Measurements from ENCODE around the gene RPH3AL.
"Not testable (repeated sequence)": the region's sequence is repeated elsewhere in the genome, so short reads cannot be mapped to it uniquely, and the experiment has no call there.

Gene RPH3AL

DNA sequence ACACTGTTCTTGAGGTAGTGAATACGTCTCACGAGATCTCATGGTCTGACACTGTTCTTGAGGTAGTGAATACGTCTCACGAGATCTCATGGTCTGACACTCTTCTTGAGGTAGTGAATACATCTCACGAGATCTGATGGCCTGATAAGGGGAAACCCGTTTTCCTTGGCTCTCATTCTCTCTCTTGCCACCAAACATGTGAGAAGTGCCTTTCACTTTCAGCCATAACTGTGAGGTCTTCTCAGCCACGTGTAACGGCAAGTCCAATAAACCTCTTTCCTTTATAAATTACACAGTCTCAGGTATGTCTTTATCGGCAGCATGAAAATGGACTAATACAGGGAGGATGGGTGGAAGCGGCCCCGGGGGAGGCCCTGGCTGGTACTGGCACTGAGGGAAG is 184.0 kb downstream of the RPH3AL start:
- not testable (repeated sequence) for DNase-seq

DNA sequence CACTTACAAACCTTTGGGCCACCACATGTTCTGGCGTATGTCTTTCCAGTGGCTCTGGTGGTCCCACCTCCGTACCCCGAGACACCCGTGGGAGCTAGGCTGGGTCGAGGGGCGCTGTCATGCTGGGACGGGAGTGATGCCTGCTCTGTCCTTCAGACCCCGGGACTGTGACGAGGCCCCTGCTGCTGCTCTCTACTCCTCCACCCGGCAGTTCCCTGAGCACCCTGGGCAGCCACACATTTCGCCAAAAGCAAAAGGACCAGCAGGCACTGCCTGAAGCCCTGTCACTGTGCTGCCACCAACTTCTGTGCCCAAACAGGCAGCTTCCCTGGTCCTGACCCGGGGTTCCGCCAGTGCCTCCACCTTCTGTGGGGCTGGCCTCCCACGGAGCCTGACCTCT is 186.7 kb downstream of the RPH3AL start:
- DNase-seq: no peak

DNA sequence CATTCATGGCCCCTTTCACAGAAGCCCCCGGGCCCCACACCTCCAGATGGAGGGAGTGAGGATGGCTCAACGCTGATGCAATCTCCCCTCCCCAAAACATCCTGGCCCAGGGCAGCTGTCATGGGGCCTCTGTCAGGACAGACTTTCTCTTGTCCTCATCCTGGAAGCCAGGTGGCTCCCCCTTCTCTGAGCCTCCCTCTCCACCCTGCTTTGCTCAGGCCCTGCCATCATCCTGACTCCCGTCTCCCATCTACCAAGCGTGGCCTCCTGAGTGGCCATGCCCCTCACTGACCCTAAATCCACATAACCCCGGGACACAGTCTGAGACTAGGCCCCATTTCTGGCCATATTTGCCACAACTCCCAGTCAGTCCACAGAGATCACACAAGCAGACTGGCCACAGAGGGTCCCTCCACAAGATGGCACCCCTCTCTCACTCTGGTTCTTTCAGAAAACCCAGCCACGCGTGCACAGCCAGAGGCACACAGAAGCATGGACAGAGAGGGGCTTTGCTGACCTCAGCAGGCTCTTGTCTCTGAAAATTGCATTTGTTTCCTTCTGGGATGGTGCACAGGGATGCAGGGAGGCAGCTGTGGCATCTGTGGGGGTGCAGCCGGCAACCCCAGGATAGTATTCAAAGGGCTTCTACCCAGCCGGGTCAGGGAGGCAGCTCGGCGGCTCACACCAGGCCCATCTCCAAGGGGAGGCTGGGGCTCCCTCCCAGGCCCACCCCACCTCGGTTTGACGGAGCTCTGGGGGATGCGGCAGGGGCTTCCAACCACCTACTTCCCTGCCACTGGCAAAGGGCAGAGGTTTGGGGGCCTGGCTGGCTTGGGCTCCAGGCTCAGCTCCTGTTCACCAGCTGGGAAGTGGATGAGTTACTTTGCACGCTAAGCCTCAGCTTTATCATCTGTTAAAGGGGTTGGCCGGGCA is 188.0 kb downstream of the RPH3AL start:
- no peak for DNase-seq

DNA sequence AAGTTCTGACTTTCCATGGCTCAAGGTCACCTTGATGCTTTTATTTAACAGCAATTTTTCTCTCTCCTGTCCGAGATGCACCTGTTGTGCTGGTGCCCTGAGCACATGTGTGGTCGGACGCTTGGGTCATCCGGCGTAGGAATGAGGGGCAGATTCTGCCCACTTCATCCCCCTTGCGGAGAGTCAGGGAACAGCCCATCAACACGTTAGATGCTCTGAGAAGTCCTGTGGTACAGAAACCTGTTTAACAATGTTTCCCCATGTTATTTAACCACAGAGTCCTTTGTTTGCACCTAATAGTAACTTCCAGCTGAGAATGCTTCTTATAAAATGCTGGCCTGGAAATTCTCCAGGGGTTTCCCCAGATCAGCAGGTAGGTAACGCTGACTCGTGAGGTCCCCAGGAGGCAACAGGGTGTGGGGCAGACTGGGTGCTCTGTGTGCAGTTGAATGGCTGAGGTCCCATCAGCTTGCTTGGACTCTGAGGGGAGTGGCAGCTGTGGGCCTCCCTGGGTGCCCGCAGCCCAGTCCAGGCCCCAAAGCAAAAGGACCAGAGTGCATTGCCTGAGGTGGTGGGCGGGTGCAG is 189.0 kb downstream of the RPH3AL start:
- no peak for DNase-seq

DNA sequence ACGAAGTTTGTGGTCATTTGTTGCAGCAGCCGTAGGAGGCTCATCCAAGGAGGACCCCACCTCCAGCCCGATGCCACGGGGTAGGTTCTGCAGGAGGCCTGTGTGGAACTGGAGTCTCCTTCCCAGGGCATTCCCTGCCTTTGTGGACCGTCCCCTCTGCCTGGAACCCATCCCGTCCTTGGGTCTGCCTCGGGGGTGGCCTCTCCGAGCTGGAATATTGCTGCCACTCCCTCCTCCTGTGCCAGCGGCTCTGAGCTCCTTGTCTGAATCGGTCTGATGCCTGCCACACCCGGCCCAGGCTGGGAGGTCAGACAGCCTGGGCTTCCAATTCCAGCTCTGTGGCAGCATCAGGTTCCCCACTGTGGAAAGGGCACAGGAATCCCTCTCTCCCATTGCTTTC is 189.9 kb downstream of the RPH3AL start:
- no peak for DNase-seq

All from GF-D8 (cell line).